Measurements from ENCODE around the gene TNFRSF1A.

Gene TNFRSF1A

GRCh38 chr12:6326316-6327228, 15.3 kb downstream of the TNFRSF1A start:
- Histone ChIP-seq H3K27ac (ENCODE audit: low read depth, low read length) (no peak overlapping the region), H3K4me1 (ENCODE audit: control insufficient read depth, insufficient read depth, low read length) (peaks cover 60% of the 10 kb centered on the region), H3K36me3 (ENCODE audit: control insufficient read depth, insufficient read depth, low read length) (peaks cover 45% of the 10 kb centered on the region), H3K9ac (ENCODE audit: low read length) (peak overlapping the region; percentile 36), H3K27me3 (ENCODE audit: control insufficient read depth, insufficient read depth, low read length) (no peaks in the 10 kb centered on the region), H3K9me3 (ENCODE audit: control insufficient read depth, insufficient read depth, low read depth, low read length) (no peaks in the 10 kb centered on the region), H3K4me3 (ENCODE audit: low read depth, low read length) (no peak overlapping the region)

GRCh38 chr12:6324936-6325750, 16.7 kb downstream of the TNFRSF1A start:
- Histone ChIP-seq H3K9me3 (ENCODE audit: control insufficient read depth, insufficient read depth, low read depth, low read length) (no peaks in the 10 kb centered on the region), H3K27me3 (ENCODE audit: control insufficient read depth, insufficient read depth, low read length) (no peaks in the 10 kb centered on the region), H3K9ac (ENCODE audit: low read length) (no peak overlapping the region), H3K4me3 (ENCODE audit: low read depth, low read length) (no peak overlapping the region), H3K27ac (ENCODE audit: low read depth, low read length) (no peak overlapping the region; the same call in 1 of the 2 replicates), H3K4me1 (ENCODE audit: control insufficient read depth, insufficient read depth, low read length) (peaks cover 62% of the 10 kb centered on the region), H3K36me3 (ENCODE audit: control insufficient read depth, insufficient read depth, low read length) (peaks cover 43% of the 10 kb centered on the region)

GRCh38 chr12:6323995-6324711, 17.7 kb downstream of the TNFRSF1A start:
- H3K36me3 ChIP-seq (ENCODE audit: control insufficient read depth, insufficient read depth, low read length), result peaks cover 44% of the 10 kb centered on the region
- peak overlapping the region; percentile 85 for H3K27ac ChIP-seq (ENCODE audit: low read depth, low read length)
- H3K4me3 ChIP-seq (ENCODE audit: low read depth, low read length), result peak overlapping the region; percentile 34
- peaks cover 57% of the 10 kb centered on the region for H3K4me1 ChIP-seq (ENCODE audit: control insufficient read depth, insufficient read depth, low read length)
- H3K27me3 ChIP-seq (ENCODE audit: control insufficient read depth, insufficient read depth, low read length), result no peaks in the 10 kb centered on the region
- peak overlapping the region; percentile 76 for H3K9ac ChIP-seq (ENCODE audit: low read length)
- no peaks in the 10 kb centered on the region for H3K9me3 ChIP-seq (ENCODE audit: control insufficient read depth, insufficient read depth, low read depth, low read length)

GRCh38 chr12:6323340-6323994, 18.4 kb downstream of the TNFRSF1A start:
- Histone ChIP-seq H3K36me3 (ENCODE audit: control insufficient read depth, insufficient read depth, low read length) (peaks cover 42% of the 10 kb centered on the region), H3K27ac (ENCODE audit: low read depth, low read length) (peak overlapping the region; percentile 85), H3K4me3 (ENCODE audit: low read depth, low read length) (peak overlapping the region; percentile 34), H3K9ac (ENCODE audit: low read length) (peak overlapping the region; percentile 76), H3K9me3 (ENCODE audit: control insufficient read depth, insufficient read depth, low read depth, low read length) (no peaks in the 10 kb centered on the region), H3K27me3 (ENCODE audit: control insufficient read depth, insufficient read depth, low read length) (no peaks in the 10 kb centered on the region), H3K4me1 (ENCODE audit: control insufficient read depth, insufficient read depth, low read length) (peaks cover 57% of the 10 kb centered on the region)

- H3K9ac ChIP-seq (ENCODE audit: low read length), result peak overlapping the region; percentile 53
Measured at GRCh38 chr12:6322969-6323339, 18.9 kb downstream of the TNFRSF1A start.

GRCh38 chr12:6322352-6322751, 19.5 kb downstream of the TNFRSF1A start:
- peak overlapping the region; percentile 85; the same call in 1 of the 2 replicates for H3K27ac ChIP-seq (ENCODE audit: low read depth, low read length)
- peaks cover 42% of the 10 kb centered on the region for H3K36me3 ChIP-seq (ENCODE audit: control insufficient read depth, insufficient read depth, low read length)
- peak overlapping the region; percentile 53 for H3K9ac ChIP-seq (ENCODE audit: low read length)
- H3K27me3 ChIP-seq (ENCODE audit: control insufficient read depth, insufficient read depth, low read length), result no peaks in the 10 kb centered on the region
- H3K4me3 ChIP-seq (ENCODE audit: low read depth, low read length), result no peak overlapping the region
- no peaks in the 10 kb centered on the region for H3K9me3 ChIP-seq (ENCODE audit: control insufficient read depth, insufficient read depth, low read depth, low read length)
- peaks cover 54% of the 10 kb centered on the region for H3K4me1 ChIP-seq (ENCODE audit: control insufficient read depth, insufficient read depth, low read length)

More at GRCh38 chr12:6322969-6323339, 18.9 kb downstream of the TNFRSF1A start:
- peaks cover 55% of the 10 kb centered on the region for H3K4me1 ChIP-seq (ENCODE audit: control insufficient read depth, insufficient read depth, low read length)
- 0 out of 2 replicates have a peak overlapping the region, but pooled peaks have one; percentile 5 for H3K4me3 ChIP-seq (ENCODE audit: low read depth, low read length)
- H3K9me3 ChIP-seq (ENCODE audit: control insufficient read depth, insufficient read depth, low read depth, low read length), result no peaks in the 10 kb centered on the region
- H3K27ac ChIP-seq (ENCODE audit: low read depth, low read length), result peak overlapping the region; percentile 85; the same call in 1 of the 2 replicates
- H3K27me3 ChIP-seq (ENCODE audit: control insufficient read depth, insufficient read depth, low read length), result no peaks in the 10 kb centered on the region
- peaks cover 42% of the 10 kb centered on the region for H3K36me3 ChIP-seq (ENCODE audit: control insufficient read depth, insufficient read depth, low read length)

- Histone ChIP-seq H3K4me3 (ENCODE audit: low read depth, low read length) (no peak overlapping the region), H3K27ac (ENCODE audit: low read depth, low read length) (peak overlapping the region; percentile 85; the same call in 1 of the 2 replicates)
Measured at GRCh38 chr12:6321905-6322304, 20.0 kb downstream of the TNFRSF1A start.

GRCh38 chr12:6319446-6319845, 22.4 kb downstream of the TNFRSF1A start:
- no peak overlapping the region for H3K27ac ChIP-seq (ENCODE audit: low read depth, low read length)
- no peaks in the 10 kb centered on the region for H3K9me3 ChIP-seq (ENCODE audit: control insufficient read depth, insufficient read depth, low read depth, low read length)
- H3K9ac ChIP-seq (ENCODE audit: low read length), result no peak overlapping the region
- H3K4me1 ChIP-seq (ENCODE audit: control insufficient read depth, insufficient read depth, low read length), result peaks cover 41% of the 10 kb centered on the region
- H3K27me3 ChIP-seq (ENCODE audit: control insufficient read depth, insufficient read depth, low read length), result no peaks in the 10 kb centered on the region
- H3K36me3 ChIP-seq (ENCODE audit: control insufficient read depth, insufficient read depth, low read length), result peaks cover 53% of the 10 kb centered on the region
- no peak overlapping the region for H3K4me3 ChIP-seq (ENCODE audit: low read depth, low read length)

More at GRCh38 chr12:6321905-6322304, 20.0 kb downstream of the TNFRSF1A start:
- H3K27me3 ChIP-seq (ENCODE audit: control insufficient read depth, insufficient read depth, low read length), result no peaks in the 10 kb centered on the region
- no peaks in the 10 kb centered on the region for H3K9me3 ChIP-seq (ENCODE audit: control insufficient read depth, insufficient read depth, low read depth, low read length)
- peak overlapping the region; percentile 53 for H3K9ac ChIP-seq (ENCODE audit: low read length)
- H3K4me1 ChIP-seq (ENCODE audit: control insufficient read depth, insufficient read depth, low read length), result peaks cover 55% of the 10 kb centered on the region
- H3K36me3 ChIP-seq (ENCODE audit: control insufficient read depth, insufficient read depth, low read length), result peaks cover 39% of the 10 kb centered on the region

GRCh38 chr12:6318440-6318879, 23.4 kb downstream of the TNFRSF1A start:
- Histone ChIP-seq H3K4me1 (ENCODE audit: control insufficient read depth, insufficient read depth, low read length) (peaks cover 33% of the 10 kb centered on the region), H3K27ac (ENCODE audit: low read depth, low read length) (no peak overlapping the region), H3K9me3 (ENCODE audit: control insufficient read depth, insufficient read depth, low read depth, low read length) (no peaks in the 10 kb centered on the region), H3K36me3 (ENCODE audit: control insufficient read depth, insufficient read depth, low read length) (peaks cover 60% of the 10 kb centered on the region), H3K9ac (ENCODE audit: low read length) (no peak overlapping the region), H3K27me3 (ENCODE audit: control insufficient read depth, insufficient read depth, low read length) (no peaks in the 10 kb centered on the region), H3K4me3 (ENCODE audit: low read depth, low read length) (no peak overlapping the region)
